ENCODE results near the gene GBE1.

The GBE1 gene

DNA sequence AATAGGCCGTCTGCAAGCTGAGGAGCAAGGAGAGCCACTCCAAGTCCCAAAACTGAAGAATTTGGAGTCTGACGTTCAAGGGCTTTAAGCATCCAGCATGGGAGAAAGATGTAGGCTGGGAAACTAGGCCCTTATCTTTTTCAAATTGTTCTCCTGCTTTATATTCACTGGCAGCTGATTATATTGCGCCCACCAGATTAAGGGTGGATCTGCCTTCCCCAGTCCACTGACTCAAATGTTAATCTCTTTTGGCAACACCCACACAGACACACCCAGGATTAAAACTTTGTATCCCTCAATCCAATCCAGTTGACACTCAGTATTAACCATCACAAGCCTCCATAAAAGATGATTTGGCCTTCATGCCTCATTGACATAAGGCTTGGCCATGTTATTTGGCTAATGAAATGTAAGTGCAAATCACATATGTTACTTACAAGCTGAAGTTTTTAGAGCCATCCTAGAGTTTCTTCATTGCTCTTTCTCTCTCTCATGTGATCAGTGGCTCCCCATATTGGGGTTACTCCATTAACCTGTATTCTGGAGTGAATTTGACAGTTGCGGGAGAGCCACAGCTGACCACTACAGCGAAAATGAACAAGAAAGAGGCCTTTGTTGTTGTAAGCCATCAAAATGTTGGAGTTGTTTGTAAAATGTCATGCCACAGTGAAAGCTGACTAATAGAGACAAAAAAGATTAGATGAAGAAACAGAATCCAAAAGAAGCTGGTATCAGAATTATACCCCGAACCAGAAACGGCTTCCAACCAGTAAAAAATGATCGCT, 61.7 kb downstream of the GBE1 start:
- no peaks in the 10 kb centered on the region for H3K79me2 ChIP-seq
- no peaks in the 10 kb centered on the region for H3K27me3 ChIP-seq (ENCODE audit: control insufficient read depth, insufficient read depth, low read length)
- no peak for TF ChIP-seq CTCF (IDR thresholded peaks at IDR 0.05)
- H3K36me3 ChIP-seq (ENCODE audit: control insufficient read depth, insufficient read depth, low read length), result no peaks in the 10 kb centered on the region
- H3K4me3 ChIP-seq (ENCODE audit: low read depth, low read length), result no peak overlapping the region
- no peak overlapping the region for H2AFZ ChIP-seq
- no peaks in the 10 kb centered on the region for H3K9me3 ChIP-seq (ENCODE audit: control insufficient read depth, low read length)
- H3K4me1 ChIP-seq, result no peaks in the 10 kb centered on the region
- H3K4me2 ChIP-seq (ENCODE audit: low read length), result no peak overlapping the region
- no peak overlapping the region for H3K9ac ChIP-seq
- no peak overlapping the region for H3K27ac ChIP-seq

DNA sequence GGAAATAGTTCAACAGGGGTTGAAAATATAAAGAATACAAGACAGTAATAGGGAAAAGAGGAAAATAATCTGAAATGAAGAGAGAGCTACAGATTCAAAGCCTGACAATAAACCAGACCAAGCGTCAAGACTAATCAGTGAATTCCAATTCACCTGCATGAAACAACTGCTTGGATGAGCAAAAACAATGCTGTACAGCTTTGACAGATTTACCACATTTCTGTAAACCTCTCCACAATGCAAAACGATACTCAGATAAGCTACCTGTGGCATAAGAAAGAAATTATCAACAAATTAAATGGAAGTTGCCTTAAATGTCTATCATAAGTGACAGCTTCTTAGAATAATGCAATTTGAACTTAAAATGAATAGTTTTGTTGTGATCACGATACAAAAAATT, 65.4 kb downstream of the GBE1 start:
- H3K27ac ChIP-seq, result no peak overlapping the region
- no peaks in the 10 kb centered on the region for H3K9me3 ChIP-seq (ENCODE audit: control insufficient read depth, low read length)
- H3K79me2 ChIP-seq, result no peaks in the 10 kb centered on the region
- H3K9ac ChIP-seq, result no peak overlapping the region
- H3K4me2 ChIP-seq (ENCODE audit: low read length), result no peak overlapping the region
- no peak for TF ChIP-seq CTCF (IDR thresholded peaks at IDR 0.05)
- H3K27me3 ChIP-seq (ENCODE audit: control insufficient read depth, insufficient read depth, low read length), result no peaks in the 10 kb centered on the region
- H3K4me3 ChIP-seq (ENCODE audit: low read depth, low read length), result no peak overlapping the region
- no peaks in the 10 kb centered on the region for H3K36me3 ChIP-seq (ENCODE audit: control insufficient read depth, insufficient read depth, low read length)
- H3K4me1 ChIP-seq, result no peaks in the 10 kb centered on the region
- H2AFZ ChIP-seq, result no peak overlapping the region

DNA sequence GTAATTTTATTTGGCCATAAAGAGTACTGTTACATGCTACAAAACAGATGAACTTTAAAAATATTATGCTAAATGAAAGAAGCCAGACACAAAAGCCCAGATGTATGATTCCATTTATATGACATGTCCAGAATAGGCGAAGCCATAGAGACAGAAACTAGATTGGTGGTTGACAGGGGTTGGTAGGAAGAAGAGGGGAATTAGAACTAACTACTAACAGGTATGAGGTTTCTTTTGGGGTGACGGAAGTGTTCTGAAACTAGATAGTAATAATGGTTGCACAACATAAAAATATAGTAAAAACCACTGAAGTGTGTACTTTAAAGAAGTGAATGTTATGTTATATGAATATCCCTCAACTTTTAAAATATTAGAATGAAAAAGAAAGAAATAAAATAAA, 66.1 kb downstream of the GBE1 start:
- Histone ChIP-seq H2AFZ (no peak overlapping the region), H3K4me1 (no peaks in the 10 kb centered on the region), H3K27ac (no peak overlapping the region), H3K4me2 (ENCODE audit: low read length) (no peak overlapping the region), H3K9ac (no peak overlapping the region), H3K9me3 (ENCODE audit: control insufficient read depth, low read length) (no peaks in the 10 kb centered on the region), H3K4me3 (ENCODE audit: low read depth, low read length) (no peak overlapping the region), H3K36me3 (ENCODE audit: control insufficient read depth, insufficient read depth, low read length) (no peaks in the 10 kb centered on the region), H3K79me2 (no peaks in the 10 kb centered on the region), H3K27me3 (ENCODE audit: control insufficient read depth, insufficient read depth, low read length) (no peaks in the 10 kb centered on the region)
- no peak for TF ChIP-seq CTCF (IDR thresholded peaks at IDR 0.05)

- Histone ChIP-seq H3K9me3 (ENCODE audit: control insufficient read depth, low read length) (no peaks in the 10 kb centered on the region), H3K4me2 (ENCODE audit: low read length) (no peak overlapping the region), H2AFZ (no peak overlapping the region), H3K9ac (no peak overlapping the region), H3K4me1 (no peaks in the 10 kb centered on the region), H3K27me3 (ENCODE audit: control insufficient read depth, insufficient read depth, low read length) (no peaks in the 10 kb centered on the region), H3K36me3 (ENCODE audit: control insufficient read depth, insufficient read depth, low read length) (no peaks in the 10 kb centered on the region), H3K4me3 (ENCODE audit: low read depth, low read length) (no peak overlapping the region), H3K27ac (no peak overlapping the region), H3K79me2 (no peaks in the 10 kb centered on the region)
- TF ChIP-seq CTCF (IDR thresholded peaks at IDR 0.05), result no peak
Observed at GRCh38 chr3:81694662-81695061, 66.8 kb downstream of the GBE1 start.

- no peak overlapping the region for H3K4me2 ChIP-seq (ENCODE audit: low read length)
- no peaks in the 10 kb centered on the region for H3K9me3 ChIP-seq (ENCODE audit: control insufficient read depth, low read length)
- no peak for TF ChIP-seq CTCF (IDR thresholded peaks at IDR 0.05)
- H3K4me3 ChIP-seq (ENCODE audit: low read depth, low read length), result no peak overlapping the region
- H3K27me3 ChIP-seq (ENCODE audit: control insufficient read depth, insufficient read depth, low read length), result no peaks in the 10 kb centered on the region
- no peaks in the 10 kb centered on the region for H3K79me2 ChIP-seq
- H2AFZ ChIP-seq, result no peak overlapping the region
- no peak overlapping the region for H3K27ac ChIP-seq
- no peak overlapping the region for H3K9ac ChIP-seq
- H3K4me1 ChIP-seq, result no peaks in the 10 kb centered on the region
- H3K36me3 ChIP-seq (ENCODE audit: control insufficient read depth, insufficient read depth, low read length), result no peaks in the 10 kb centered on the region
Observed at GRCh38 chr3:81692766-81693165, 68.7 kb downstream of the GBE1 start.

Data from parathyroid adenoma (tissue), 2 donors.